ENCODE results near the gene RYR1. TPM values are rescaled to one million over a fixed set of nuclear protein-coding genes. Genes with fewer than 3 reads are reported as not detected.

RYR1 gene
- total and polyA plus RNA-seq, 4 donors: 2.8 to 7.6 (median 4.0) TPM

GRCh38 chr19:38402623-38402966 is 30.9 kb upstream of the RYR1 start:
- Histone ChIP-seq H3K4me1 (ENCODE audit: control insufficient read depth in 5 of 5, insufficient read depth in 5 of 5, low read length in 5 of 5) (peaks cover 0 to 2% (median 0%) of the 10 kb centered on the region in 5 donors), H3K27ac (ENCODE audit: low read depth in 1 of 2, low read length in 1 of 2) (no peak overlapping the region), H3K9ac (ENCODE audit: insufficient read depth in 1 of 2, low read length in 2 of 2) (no peak overlapping the region), H3K36me3 (ENCODE audit: control insufficient read depth in 4 of 4, insufficient read depth in 4 of 4, low read length in 4 of 4) (peaks cover 0 to 14% (median 12%) of the 10 kb centered on the region in 4 donors), H3K4me3 (no peak overlapping the region), H3K27me3 (ENCODE audit: control insufficient read depth in 3 of 3, insufficient read depth in 3 of 3, low read length in 2 of 3) (peaks cover 3 to 13% (median 9%) of the 10 kb centered on the region in 3 donors), H3K9me3 (ENCODE audit: control insufficient read depth in 4 of 4, insufficient read depth in 3 of 4, low read length in 3 of 4) (peaks cover 0 to 2% (median 0%) of the 10 kb centered on the region in 4 donors)
- WGBS, 2 donors: 4 to 5% methylated on average over 18 of the region's 18 CpGs
- no peak for DNase-seq
- no peak for ATAC-seq (ENCODE audit: insufficient read depth, low FRiP score)
- TF ChIP-seq, protein P1, sequence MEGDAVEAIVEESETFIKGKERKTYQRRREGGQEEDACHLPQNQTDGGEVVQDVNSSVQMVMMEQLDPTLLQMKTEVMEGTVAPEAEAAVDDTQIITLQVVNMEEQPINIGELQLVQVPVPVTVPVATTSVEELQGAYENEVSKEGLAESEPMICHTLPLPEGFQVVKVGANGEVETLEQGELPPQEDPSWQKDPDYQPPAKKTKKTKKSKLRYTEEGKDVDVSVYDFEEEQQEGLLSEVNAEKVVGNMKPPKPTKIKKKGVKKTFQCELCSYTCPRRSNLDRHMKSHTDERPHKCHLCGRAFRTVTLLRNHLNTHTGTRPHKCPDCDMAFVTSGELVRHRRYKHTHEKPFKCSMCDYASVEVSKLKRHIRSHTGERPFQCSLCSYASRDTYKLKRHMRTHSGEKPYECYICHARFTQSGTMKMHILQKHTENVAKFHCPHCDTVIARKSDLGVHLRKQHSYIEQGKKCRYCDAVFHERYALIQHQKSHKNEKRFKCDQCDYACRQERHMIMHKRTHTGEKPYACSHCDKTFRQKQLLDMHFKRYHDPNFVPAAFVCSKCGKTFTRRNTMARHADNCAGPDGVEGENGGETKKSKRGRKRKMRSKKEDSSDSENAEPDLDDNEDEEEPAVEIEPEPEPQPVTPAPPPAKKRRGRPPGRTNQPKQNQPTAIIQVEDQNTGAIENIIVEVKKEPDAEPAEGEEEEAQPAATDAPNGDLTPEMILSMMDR (IDR thresholded peaks at IDR 0.05; ENCODE audit: control extremely low read depth, extremely low read depth): no peak

DNA sequence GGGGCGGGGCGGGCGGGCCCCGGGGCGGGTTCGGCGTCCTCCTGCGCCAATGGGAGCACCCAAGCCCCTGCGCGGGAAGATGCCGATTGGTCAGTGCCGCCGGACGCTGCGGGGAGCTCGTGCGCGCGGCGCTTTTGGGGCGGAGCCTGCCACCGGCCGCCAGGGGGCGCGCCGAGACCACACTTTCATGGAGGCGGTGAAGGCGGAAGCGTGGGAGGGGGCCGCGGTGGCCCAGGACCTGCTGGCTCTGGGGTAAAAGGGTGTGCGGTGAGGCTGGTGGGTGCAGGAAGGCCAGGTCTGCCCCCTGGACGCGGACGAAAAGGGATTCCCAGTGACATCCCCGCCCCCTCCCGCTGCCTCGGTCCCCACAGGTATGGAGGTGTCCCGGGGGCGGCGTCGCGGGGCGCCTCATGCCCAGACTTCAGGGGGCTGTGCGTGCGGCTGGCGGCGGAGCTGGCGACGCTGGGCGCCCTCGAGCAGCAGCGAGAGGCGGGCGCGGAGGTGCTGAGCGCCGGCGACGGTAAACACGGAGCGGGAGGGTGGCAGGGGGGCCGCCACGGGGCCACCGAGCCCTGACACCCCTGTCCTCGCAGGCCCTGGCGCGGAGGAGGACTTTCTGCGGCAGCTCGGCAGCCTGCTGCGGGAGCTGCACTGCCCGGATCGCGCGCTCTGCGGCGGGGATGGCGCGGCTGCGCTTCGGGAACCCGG is 30.4 kb upstream of the RYR1 start, which contains the start of gene FAM98C:
TSS of gene FAM98C (plus strand) at position 127 of the 708 bp plus-strand sequence. CDS start at position 188, 61 bp downstream.
- ATAC-seq (ENCODE audit: insufficient read depth, low FRiP score): peak; percentile 99
- TF ChIP-seq, protein P1 (IDR thresholded peaks at IDR 0.05; ENCODE audit: control extremely low read depth, extremely low read depth): peak; percentile 97

DNA sequence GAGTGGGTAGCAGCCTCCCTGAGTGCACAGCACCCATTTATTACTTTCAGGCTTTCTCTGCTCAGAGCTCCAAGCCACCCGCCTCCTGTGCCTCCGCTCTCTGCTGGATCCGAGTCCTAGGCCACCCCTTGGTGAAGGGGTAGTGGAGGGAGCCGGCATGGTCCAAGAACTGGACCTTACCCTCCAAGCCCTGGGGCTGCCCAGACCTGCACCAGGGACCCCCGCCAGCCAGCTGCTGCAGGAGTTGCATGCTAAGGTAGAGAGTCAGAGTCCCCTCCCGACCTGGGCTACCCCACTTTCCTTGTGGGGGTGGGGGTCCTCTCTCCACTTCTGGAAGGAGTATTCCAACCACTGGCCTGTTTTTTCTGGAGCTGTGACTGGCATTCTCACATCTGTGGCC is 28.6 kb upstream of the RYR1 start:
- DNase-seq (no peak), ATAC-seq (ENCODE audit: insufficient read depth, low FRiP score) (no peak)
- Histone ChIP-seq H3K9ac (ENCODE audit: insufficient read depth in 1 of 2, low read length in 2 of 2) (no peak overlapping the region), H3K27ac (ENCODE audit: low read depth in 1 of 2, low read length in 1 of 2) (no peak overlapping the region), H3K4me1 (ENCODE audit: control insufficient read depth in 5 of 5, insufficient read depth in 5 of 5, low read length in 5 of 5) (peaks cover 0 to 2% (median 0%) of the 10 kb centered on the region in 5 donors), H3K9me3 (ENCODE audit: control insufficient read depth in 4 of 4, insufficient read depth in 3 of 4, low read length in 3 of 4) (no peaks in the 10 kb centered on the region), H3K27me3 (ENCODE audit: control insufficient read depth in 3 of 3, insufficient read depth in 3 of 3, low read length in 2 of 3) (peaks cover 0 to 4% (median 0%) of the 10 kb centered on the region in 3 donors), H3K4me3 (no peak overlapping the region), H3K36me3 (ENCODE audit: control insufficient read depth in 4 of 4, insufficient read depth in 4 of 4, low read length in 4 of 4) (peaks cover 0 to 14% (median 12%) of the 10 kb centered on the region in 4 donors)
- TF ChIP-seq, protein P1 (IDR thresholded peaks at IDR 0.05; ENCODE audit: control extremely low read depth, extremely low read depth): no peak
- 96 to 100% methylated on average over 5 to 6 of the region's 6 CpGs for WGBS, 2 donors

More for the DNA sequence above, 30.4 kb upstream of the RYR1 start, which contains the start of gene FAM98C:
- peak within 1 kb of the TSS; percentile 68 for H3K4me3 ChIP-seq
- peak; percentile 98 to 99 (median 98) for DNase-seq
- peaks cover 0 to 14% (median 12%) of the 10 kb centered on the region in 4 donors for H3K36me3 ChIP-seq (ENCODE audit: control insufficient read depth in 4 of 4, insufficient read depth in 4 of 4, low read length in 4 of 4)
- peak within 1 kb of the TSS; percentile 14 to 75 for H3K27ac ChIP-seq (ENCODE audit: low read depth in 1 of 2, low read length in 1 of 2)
- 0% methylated on average over 72 to 82 of the region's 82 CpGs for WGBS, 2 donors
- H3K4me1 ChIP-seq (ENCODE audit: control insufficient read depth in 5 of 5, insufficient read depth in 5 of 5, low read length in 5 of 5): peaks cover 0 to 2% (median 0%) of the 10 kb centered on the region in 5 donors
- H3K27me3 ChIP-seq (ENCODE audit: control insufficient read depth in 3 of 3, insufficient read depth in 3 of 3, low read length in 2 of 3): peaks cover 0 to 9% (median 6%) of the 10 kb centered on the region in 3 donors
- H3K9ac ChIP-seq (ENCODE audit: insufficient read depth in 1 of 2, low read length in 2 of 2): peak within 1 kb of the TSS in 1 of 2 donors; percentile 25
- no peaks in the 10 kb centered on the region for H3K9me3 ChIP-seq (ENCODE audit: control insufficient read depth in 4 of 4, insufficient read depth in 3 of 4, low read length in 3 of 4)
